Measurements from ENCODE around the gene RTN4RL1. TPM values are rescaled to one million over a fixed set of nuclear protein-coding genes. Genes with fewer than 3 reads are reported as not detected.

The RTN4RL1 gene
- total and polyA plus RNA-seq, 2 of the 13 experiments (the other 11 are each of a cell fraction or from before 2014, with no cell fraction given) = 0.01 TPM; not detected in 1

DNA sequence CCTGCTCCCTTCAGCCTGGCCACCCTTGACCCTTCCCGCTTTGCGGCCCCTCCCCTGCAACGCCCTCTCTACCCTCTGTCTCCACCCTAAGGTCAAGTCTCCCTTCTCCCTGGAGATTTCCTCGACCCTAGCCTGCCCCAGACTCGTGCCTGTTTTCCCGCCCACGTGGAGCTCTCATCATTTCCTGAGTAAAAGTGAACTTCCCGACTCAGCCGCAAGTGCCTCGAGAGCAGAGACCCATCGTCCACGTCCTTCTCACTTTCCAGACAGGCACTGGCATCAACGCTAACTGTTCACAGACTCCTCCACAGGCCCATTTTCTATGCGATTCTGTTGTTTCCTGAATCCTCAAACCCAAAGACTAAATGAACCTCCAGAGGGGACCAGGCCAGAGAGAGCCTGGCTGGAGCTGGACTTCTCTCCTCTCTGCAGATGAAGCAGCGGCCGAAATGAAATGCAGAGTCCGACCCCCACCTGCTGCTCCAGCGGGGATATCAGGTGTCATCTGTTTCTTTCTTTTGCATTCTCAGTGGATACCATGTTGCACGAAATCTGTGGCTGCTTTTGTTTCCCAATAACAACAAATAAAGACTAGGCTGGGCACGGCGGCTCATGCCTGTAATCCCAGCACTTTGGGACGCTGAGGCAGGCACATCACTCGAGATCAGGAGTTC lies 52.5 kb downstream of the RTN4RL1 start (continued):
- TF ChIP-seq, protein P1, sequence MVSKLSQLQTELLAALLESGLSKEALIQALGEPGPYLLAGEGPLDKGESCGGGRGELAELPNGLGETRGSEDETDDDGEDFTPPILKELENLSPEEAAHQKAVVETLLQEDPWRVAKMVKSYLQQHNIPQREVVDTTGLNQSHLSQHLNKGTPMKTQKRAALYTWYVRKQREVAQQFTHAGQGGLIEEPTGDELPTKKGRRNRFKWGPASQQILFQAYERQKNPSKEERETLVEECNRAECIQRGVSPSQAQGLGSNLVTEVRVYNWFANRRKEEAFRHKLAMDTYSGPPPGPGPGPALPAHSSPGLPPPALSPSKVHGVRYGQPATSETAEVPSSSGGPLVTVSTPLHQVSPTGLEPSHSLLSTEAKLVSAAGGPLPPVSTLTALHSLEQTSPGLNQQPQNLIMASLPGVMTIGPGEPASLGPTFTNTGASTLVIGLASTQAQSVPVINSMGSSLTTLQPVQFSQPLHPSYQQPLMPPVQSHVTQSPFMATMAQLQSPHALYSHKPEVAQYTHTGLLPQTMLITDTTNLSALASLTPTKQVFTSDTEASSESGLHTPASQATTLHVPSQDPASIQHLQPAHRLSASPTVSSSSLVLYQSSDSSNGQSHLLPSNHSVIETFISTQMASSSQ (IDR thresholded peaks at IDR 0.05; ENCODE audit: low read depth) = no peak
- TF ChIP-seq, protein P1 (CRISPR knock-in tag; IDR thresholded peaks at IDR 0.05; ENCODE audit: borderline replicate concordance) = no peak
- no peak for TF ChIP-seq ZNF253 (CRISPR knock-in tag; IDR thresholded peaks at IDR 0.05; ENCODE audit: borderline replicate concordance)
- peak; percentile 56; the same call in 1 of the 2 replicates for TF ChIP-seq MYC (CRISPR knock-in tag; IDR thresholded peaks at IDR 0.05; ENCODE audit: borderline replicate concordance)
- TF ChIP-seq NFIC (IDR thresholded peaks at IDR 0.05; ENCODE audit: low read length) = no peak
- TF ChIP-seq ZSCAN25 (CRISPR knock-in tag; IDR thresholded peaks at IDR 0.05) = peak; percentile 49; the same call in 1 of the 2 replicates
- TF ChIP-seq, protein P2, sequence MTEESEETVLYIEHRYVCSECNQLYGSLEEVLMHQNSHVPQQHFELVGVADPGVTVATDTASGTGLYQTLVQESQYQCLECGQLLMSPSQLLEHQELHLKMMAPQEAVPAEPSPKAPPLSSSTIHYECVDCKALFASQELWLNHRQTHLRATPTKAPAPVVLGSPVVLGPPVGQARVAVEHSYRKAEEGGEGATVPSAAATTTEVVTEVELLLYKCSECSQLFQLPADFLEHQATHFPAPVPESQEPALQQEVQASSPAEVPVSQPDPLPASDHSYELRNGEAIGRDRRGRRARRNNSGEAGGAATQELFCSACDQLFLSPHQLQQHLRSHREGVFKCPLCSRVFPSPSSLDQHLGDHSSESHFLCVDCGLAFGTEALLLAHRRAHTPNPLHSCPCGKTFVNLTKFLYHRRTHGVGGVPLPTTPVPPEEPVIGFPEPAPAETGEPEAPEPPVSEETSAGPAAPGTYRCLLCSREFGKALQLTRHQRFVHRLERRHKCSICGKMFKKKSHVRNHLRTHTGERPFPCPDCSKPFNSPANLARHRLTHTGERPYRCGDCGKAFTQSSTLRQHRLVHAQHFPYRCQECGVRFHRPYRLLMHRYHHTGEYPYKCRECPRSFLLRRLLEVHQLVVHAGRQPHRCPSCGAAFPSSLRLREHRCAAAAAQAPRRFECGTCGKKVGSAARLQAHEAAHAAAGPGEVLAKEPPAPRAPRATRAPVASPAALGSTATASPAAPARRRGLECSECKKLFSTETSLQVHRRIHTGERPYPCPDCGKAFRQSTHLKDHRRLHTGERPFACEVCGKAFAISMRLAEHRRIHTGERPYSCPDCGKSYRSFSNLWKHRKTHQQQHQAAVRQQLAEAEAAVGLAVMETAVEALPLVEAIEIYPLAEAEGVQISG (CRISPR knock-in tag; IDR thresholded peaks at IDR 0.05) = 0 out of 2 replicates have a peak, but pooled peaks have one; percentile 31
- TF ChIP-seq, protein P3, sequence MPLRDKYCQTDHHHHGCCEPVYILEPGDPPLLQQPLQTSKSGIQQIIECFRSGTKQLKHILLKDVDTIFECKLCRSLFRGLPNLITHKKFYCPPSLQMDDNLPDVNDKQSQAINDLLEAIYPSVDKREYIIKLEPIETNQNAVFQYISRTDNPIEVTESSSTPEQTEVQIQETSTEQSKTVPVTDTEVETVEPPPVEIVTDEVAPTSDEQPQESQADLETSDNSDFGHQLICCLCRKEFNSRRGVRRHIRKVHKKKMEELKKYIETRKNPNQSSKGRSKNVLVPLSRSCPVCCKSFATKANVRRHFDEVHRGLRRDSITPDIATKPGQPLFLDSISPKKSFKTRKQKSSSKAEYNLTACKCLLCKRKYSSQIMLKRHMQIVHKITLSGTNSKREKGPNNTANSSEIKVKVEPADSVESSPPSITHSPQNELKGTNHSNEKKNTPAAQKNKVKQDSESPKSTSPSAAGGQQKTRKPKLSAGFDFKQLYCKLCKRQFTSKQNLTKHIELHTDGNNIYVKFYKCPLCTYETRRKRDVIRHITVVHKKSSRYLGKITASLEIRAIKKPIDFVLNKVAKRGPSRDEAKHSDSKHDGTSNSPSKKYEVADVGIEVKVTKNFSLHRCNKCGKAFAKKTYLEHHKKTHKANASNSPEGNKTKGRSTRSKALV (CRISPR knock-in tag; IDR thresholded peaks at IDR 0.05) = no peak
- TF ChIP-seq, protein P4, sequence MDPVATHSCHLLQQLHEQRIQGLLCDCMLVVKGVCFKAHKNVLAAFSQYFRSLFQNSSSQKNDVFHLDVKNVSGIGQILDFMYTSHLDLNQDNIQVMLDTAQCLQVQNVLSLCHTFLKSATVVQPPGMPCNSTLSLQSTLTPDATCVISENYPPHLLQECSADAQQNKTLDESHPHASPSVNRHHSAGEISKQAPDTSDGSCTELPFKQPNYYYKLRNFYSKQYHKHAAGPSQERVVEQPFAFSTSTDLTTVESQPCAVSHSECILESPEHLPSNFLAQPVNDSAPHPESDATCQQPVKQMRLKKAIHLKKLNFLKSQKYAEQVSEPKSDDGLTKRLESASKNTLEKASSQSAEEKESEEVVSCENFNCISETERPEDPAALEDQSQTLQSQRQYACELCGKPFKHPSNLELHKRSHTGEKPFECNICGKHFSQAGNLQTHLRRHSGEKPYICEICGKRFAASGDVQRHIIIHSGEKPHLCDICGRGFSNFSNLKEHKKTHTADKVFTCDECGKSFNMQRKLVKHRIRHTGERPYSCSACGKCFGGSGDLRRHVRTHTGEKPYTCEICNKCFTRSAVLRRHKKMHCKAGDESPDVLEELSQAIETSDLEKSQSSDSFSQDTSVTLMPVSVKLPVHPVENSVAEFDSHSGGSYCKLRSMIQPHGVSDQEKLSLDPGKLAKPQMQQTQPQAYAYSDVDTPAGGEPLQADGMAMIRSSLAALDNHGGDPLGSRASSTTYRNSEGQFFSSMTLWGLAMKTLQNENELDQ (CRISPR knock-in tag; IDR thresholded peaks at IDR 0.05; ENCODE audit: borderline replicate concordance) = no peak
- TF ChIP-seq ELF1 (CRISPR knock-in tag; IDR thresholded peaks at IDR 0.05) = no peak
- no peak for TF ChIP-seq RARG (CRISPR knock-in tag; IDR thresholded peaks at IDR 0.05; ENCODE audit: low read depth)
- TF ChIP-seq, protein P5, sequence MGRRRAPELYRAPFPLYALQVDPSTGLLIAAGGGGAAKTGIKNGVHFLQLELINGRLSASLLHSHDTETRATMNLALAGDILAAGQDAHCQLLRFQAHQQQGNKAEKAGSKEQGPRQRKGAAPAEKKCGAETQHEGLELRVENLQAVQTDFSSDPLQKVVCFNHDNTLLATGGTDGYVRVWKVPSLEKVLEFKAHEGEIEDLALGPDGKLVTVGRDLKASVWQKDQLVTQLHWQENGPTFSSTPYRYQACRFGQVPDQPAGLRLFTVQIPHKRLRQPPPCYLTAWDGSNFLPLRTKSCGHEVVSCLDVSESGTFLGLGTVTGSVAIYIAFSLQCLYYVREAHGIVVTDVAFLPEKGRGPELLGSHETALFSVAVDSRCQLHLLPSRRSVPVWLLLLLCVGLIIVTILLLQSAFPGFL (CRISPR knock-in tag; IDR thresholded peaks at IDR 0.05) = no peak
- no peak for TF ChIP-seq ZNF441 (CRISPR knock-in tag; IDR thresholded peaks at IDR 0.05; ENCODE audit: borderline replicate concordance)
- TF ChIP-seq KDM5A (IDR thresholded peaks at IDR 0.05; ENCODE audit: borderline replicate concordance, low read length) = no peak
- TF ChIP-seq BCL6 (CRISPR knock-in tag; IDR thresholded peaks at IDR 0.05) = peak; percentile 50; the same call in 1 of the 2 replicates
- TF ChIP-seq ZNF550 (CRISPR knock-in tag; IDR thresholded peaks at IDR 0.05; ENCODE audit: borderline replicate concordance) = no peak

Data from HepG2 (cell line).